NB4 (cell line): ENCODE measurements around the gene IAH1.

ENCODE experiments used
- CTCF ChIP-seq: IDR thresholded peaks from one replicate; pipeline ENCODE4 v1.5.1; 2012; ENCODE audit warnings: low read depth, low read length
- MYC ChIP-seq: IDR thresholded peaks from 2 replicates; pipeline ENCODE4 v1.6.1; 2011; ENCODE audit warnings: low read depth, low read length
- POLR2A ChIP-seq: IDR thresholded peaks from 2 replicates; pipeline ENCODE4 v1.6.1; 2011; ENCODE audit warnings: mild to moderate bottlenecking; ENCODE audit not compliant: insufficient read length; ENCODE audit errors: extremely low read depth

GRCh38 chr2:9439536-9439935 lies 34.8 kb upstream of the IAH1 start:
- TF ChIP-seq CTCF = no peak
- TF ChIP-seq POLR2A = no peak
- TF ChIP-seq MYC = no peak
